SK-N-SH (cell line): ENCODE data around the gene LRRIQ1. TPM values are rescaled to one million over a fixed set of nuclear protein-coding genes. Genes with fewer than 3 reads are reported as not detected.

ENCODE experiments used
- CTCF ChIA-PET: fragments of 300-600, 350-600 bp; formaldehyde crosslinking; extraction: SDS; loops from one replicate; lab custom pipeline; 2021; lab: Yijun Ruan, JAX
- POLR2A ChIA-PET: fragments of 350-600 bp; sonication (Branson Sonifier 250); formaldehyde crosslinking; extraction: SDS; loops from one replicate; lab custom pipeline; 2020; ENCODE audit warnings: antibody characterized with exemption, inconsistent platforms; lab: Yijun Ruan, JAX
- DNase-seq: peaks from one replicate; pipeline ENCODE4 v3.0.0; 2012
- H2AFZ ChIP-seq: fragments of 200-600 bp; sonication (generic); 2 replicates; pipeline ENCODE4 v1.8.1; 2016; ENCODE audit warnings: antibody characterized with exemption, mild to moderate bottlenecking, low read depth
- H3F3A ChIP-seq: fragments of 200-600 bp; sonication (generic); replicated peaks from 2 replicates; pipeline ENCODE3; 2016; ENCODE audit warnings: antibody characterized with exemption, mild to moderate bottlenecking; ENCODE audit not compliant: insufficient read depth
- H3K27ac ChIP-seq, 2 experiments: fragments of 200-500 bp in 1 of 2; fragments of 200-600 bp in 1 of 2; sonication (Bioruptor generic) in 1 of 2; sonication (generic), shearing (Covaris generic) in 1 of 2; 2 replicates each; pipeline versions ENCODE4 v1.5.1 to v1.6.1; 2014 to 2016; ENCODE audit warnings: low read depth in 2 of 2, inconsistent platforms in 1 of 2, low read length in 1 of 2, mild to moderate bottlenecking in 1 of 2, mixed read lengths in 1 of 2
- H3K27me3 ChIP-seq: fragments of 200-600 bp; sonication (generic), shearing (Covaris generic); 2 replicates; pipeline ENCODE4 v1.6.1; 2016; ENCODE audit warnings: mixed run types; ENCODE audit not compliant: insufficient read depth
- H3K36me3 ChIP-seq, 2 experiments: fragments of 200-500 bp in 1 of 2; fragments of 200-600 bp in 1 of 2; sonication (Bioruptor generic) in 1 of 2; sonication (generic) in 1 of 2; replicated peaks in 1 of 2; 2 replicates each; pipeline versions ENCODE3 to v1.5.1; 2014 to 2016; ENCODE audit warnings: low read length in 1 of 2, mild to moderate bottlenecking in 1 of 2; ENCODE audit not compliant: insufficient read depth in 2 of 2, control insufficient read depth in 1 of 2
- H3K4me1 ChIP-seq, 2 experiments: fragments of 200-500 bp in 1 of 2; fragments of 200-600 bp in 1 of 2; sonication (Bioruptor generic) in 1 of 2; sonication (generic), shearing (Covaris generic) in 1 of 2; 2 replicates each; pipeline versions ENCODE4 v1.5.1 to v1.6.1; 2014 to 2016; ENCODE audit warnings: low read depth in 1 of 2, low read length in 1 of 2, mixed run types in 1 of 2; ENCODE audit not compliant: insufficient read depth in 2 of 2, control insufficient read depth in 1 of 2
- H3K4me2 ChIP-seq: fragments of 200-600 bp; sonication (generic), shearing (Covaris generic); 2 replicates; pipeline ENCODE4 v1.6.1; 2017; ENCODE audit warnings: mixed run types
- H3K4me3 ChIP-seq, 2 experiments: fragments of 200-500 bp in 1 of 2; fragments of 200-600 bp in 1 of 2; sonication (Bioruptor generic) in 1 of 2; sonication (generic), shearing (Covaris generic) in 1 of 2; 2 replicates each; pipeline versions ENCODE4 v1.5.1 to v1.8.1; 2014 to 2016; ENCODE audit warnings: low read depth in 2 of 2, inconsistent platforms in 1 of 2, low read length in 1 of 2, mild to moderate bottlenecking in 1 of 2, mixed read lengths in 1 of 2, moderate library complexity in 1 of 2
- H3K79me2 ChIP-seq: fragments of 200-600 bp; sonication (generic); 2 replicates; pipeline ENCODE4 v1.8.1; 2017; ENCODE audit warnings: mild to moderate bottlenecking; ENCODE audit not compliant: insufficient read depth
- H3K9ac ChIP-seq: fragments of 200-600 bp; sonication (generic); 2 replicates; pipeline ENCODE4 v1.6.1; 2017; ENCODE audit warnings: mixed run types
- H3K9me2 ChIP-seq: fragments of 200-600 bp; sonication (generic); 2 replicates; pipeline ENCODE4 v1.6.1; 2017; ENCODE audit warnings: mixed run types
- H3K9me3 ChIP-seq: fragments of 200-600 bp; sonication (generic); 2 replicates; pipeline ENCODE4 v1.6.1; 2017; ENCODE audit warnings: mixed run types, mild to moderate bottlenecking, moderate library complexity
- H4K20me1 ChIP-seq: fragments of 200-600 bp; sonication (generic); 2 replicates; pipeline ENCODE4 v1.6.1; 2017; ENCODE audit warnings: mild to moderate bottlenecking, mixed run types; ENCODE audit not compliant: insufficient read depth
- CTCF ChIP-seq: fragments of 200-600 bp; sonication (generic); IDR thresholded peaks from 2 replicates; pipeline ENCODE4 v1.6.1; 2017; ENCODE audit warnings: antibody characterized with exemption, mild to moderate bottlenecking, moderate library complexity
- ELF1 ChIP-seq: IDR thresholded peaks from 2 replicates; pipeline ENCODE4 v1.4.0; 2012
- EP300 ChIP-seq, 2 experiments: IDR thresholded peaks; 2 replicates each; pipeline versions ENCODE4 v1.4.0 to v1.6.1; 2012; ENCODE audit warnings: borderline replicate concordance in 1 of 2, low read depth in 1 of 2, low read length in 1 of 2
- FOXJ3 ChIP-seq: sonication (generic); formaldehyde crosslinking; IDR thresholded peaks from 2 replicates; pipeline ENCODE4 v1.5.1; 2020; ENCODE audit warnings: mild to moderate bottlenecking, missing genetic modification reagents
- FOXM1 ChIP-seq: IDR thresholded peaks from 2 replicates; pipeline ENCODE4 v1.4.0; 2012; ENCODE audit warnings: low read depth, mild to moderate bottlenecking
- GABPA ChIP-seq: IDR thresholded peaks from 2 replicates; pipeline ENCODE4 v1.4.0; 2012; ENCODE audit warnings: low read depth, mild to moderate bottlenecking
- JUND ChIP-seq: IDR thresholded peaks from 2 replicates; pipeline ENCODE4 v1.4.0; 2012
- NRF1 ChIP-seq: IDR thresholded peaks from 2 replicates; pipeline ENCODE4 v1.6.1; 2012; ENCODE audit warnings: low read depth, mild to moderate bottlenecking, low read length
- POLR2AphosphoS5 ChIP-seq: IDR thresholded peaks from 2 replicates; pipeline ENCODE4 v1.6.1; 2012; ENCODE audit warnings: low read depth, low read length
- REST ChIP-seq: IDR thresholded peaks from 2 replicates; pipeline ENCODE4 v1.6.1; 2012; ENCODE audit warnings: mild to moderate bottlenecking, low read depth, low read length, moderate library complexity
- SIN3A ChIP-seq: IDR thresholded peaks from 2 replicates; pipeline ENCODE4 v1.6.1; 2012; ENCODE audit warnings: low read depth, mild to moderate bottlenecking, low read length, moderate library complexity, borderline replicate concordance
- SMC3 ChIP-seq: IDR thresholded peaks from 2 replicates; pipeline ENCODE4 v1.6.1; 2012; ENCODE audit warnings: low read depth, low read length, improper control_type of control experiment
- TAF1 ChIP-seq: IDR thresholded peaks from 2 replicates; pipeline ENCODE4 v1.6.1; 2012; ENCODE audit warnings: low read depth, mild to moderate bottlenecking, low read length, moderate library complexity, borderline replicate concordance
- TEAD4 ChIP-seq: IDR thresholded peaks from 2 replicates; pipeline ENCODE4 v1.4.0; 2012; ENCODE audit warnings: mild to moderate bottlenecking, borderline replicate concordance; ENCODE audit not compliant: insufficient read depth
- USF1 ChIP-seq: IDR thresholded peaks from 2 replicates; pipeline ENCODE4 v1.4.0; 2012; ENCODE audit warnings: low read depth, borderline replicate concordance
- USF2 ChIP-seq: fragments of 150-350 bp; IDR thresholded peaks from 2 replicates; pipeline ENCODE4 v1.6.1; 2017; ENCODE audit warnings: antibody characterized with exemption, low read length, low read depth, borderline replicate concordance
- YY1 ChIP-seq: IDR thresholded peaks from 2 replicates; pipeline ENCODE4 v1.4.0; 2012; ENCODE audit warnings: low read depth, mild to moderate bottlenecking
- WGBS: methylation state at CpG from one replicate; pipeline ENCODE4 v1.1.6; 2017; ENCODE audit warnings: low lambda C conversion rate; 5-methylcytosine and 5-hydroxymethylcytosine counted together
- polyA plus RNA-seq, 3 experiments: library from polyadenylated mRNA; depleted of rRNA; stranded (reverse); fragments of >200 nt; gene quantifications; 2 replicates each; pipeline ENCODE4 v1.2.3, GENCODE V29; 2012

Gene LRRIQ1
- polyA plus RNA-seq, 1 of the 3 experiments (the other 2 are of a cell fraction), result 0.39 TPM

- WGBS, result 43% methylated on average over 1 of the region's 1 CpG
- CTCF ChIA-PET, result no interaction called here
- POLR2A ChIA-PET, result no interaction called here
These were observed 30.5 kb upstream of the LRRIQ1 start for GRCh38 chr12:85005615-85006014.

GRCh38 chr12:85006206-85006605 lies 29.9 kb upstream of the LRRIQ1 start:
- Histone ChIP-seq H3K4me3 (no peak overlapping the region), H4K20me1 (no peaks in the 10 kb centered on the region), H3K4me2 (no peak overlapping the region), H2AFZ (no peak overlapping the region), H3F3A (no peaks in the 10 kb centered on the region), H3K79me2 (no peaks in the 10 kb centered on the region), H3K9me3 (no peaks in the 10 kb centered on the region), H3K27me3 (no peaks in the 10 kb centered on the region), H3K27ac (no peak overlapping the region), H3K9me2 (no peaks in the 10 kb centered on the region), H3K4me1 (no peaks in the 10 kb centered on the region), H3K36me3 (no peaks in the 10 kb centered on the region), H3K9ac (no peak overlapping the region)
- no peak for TF ChIP-seq SMC3
- no peak for TF ChIP-seq SIN3A
- TF ChIP-seq ELF1, result no peak
- TF ChIP-seq USF1, result no peak
- no peak for TF ChIP-seq POLR2AphosphoS5
- no peak for DNase-seq
- WGBS, result 71% methylated on average over 1 of the region's 1 CpG
- ChIA-PET CTCF (no interaction called here), POLR2A (no interaction called here)

More at GRCh38 chr12:85005615-85006014, 30.5 kb upstream of the LRRIQ1 start:
- Histone ChIP-seq H3K79me2 (no peaks in the 10 kb centered on the region), H4K20me1 (no peaks in the 10 kb centered on the region), H3K4me2 (no peak overlapping the region), H3K36me3 (no peaks in the 10 kb centered on the region), H3F3A (no peaks in the 10 kb centered on the region), H3K4me1 (no peaks in the 10 kb centered on the region), H3K9me3 (no peaks in the 10 kb centered on the region), H3K9ac (no peak overlapping the region), H2AFZ (no peak overlapping the region), H3K27ac (no peak overlapping the region), H3K4me3 (no peak overlapping the region), H3K9me2 (no peaks in the 10 kb centered on the region), H3K27me3 (no peaks in the 10 kb centered on the region)
- TF ChIP-seq FOXM1 (no peak), JUND (no peak), USF2 (no peak), FOXJ3 (CRISPR knock-in tag) (no peak)
- no peak for DNase-seq

GRCh38 chr12:85007836-85008235 lies 28.3 kb upstream of the LRRIQ1 start:
- H3K27ac ChIP-seq, result no peak overlapping the region
- CTCF ChIA-PET, result interaction anchor here (1.5 kb wide), 1 partner anchor 22 kb away, joined by 7 read pairs; no protein-coding TSS in a partner anchor
- TF ChIP-seq NRF1, result no peak
- no peak for TF ChIP-seq YY1
- no peak for TF ChIP-seq REST
- no peak for TF ChIP-seq GABPA
- no peak for TF ChIP-seq TAF1
- TF ChIP-seq TEAD4, result no peak
- no peak for TF ChIP-seq EP300 (IDR thresholded peaks at IDR 0.05; ENCODE audit: borderline replicate concordance in 1 of 2, low read depth in 1 of 2, low read length in 1 of 2)
- no peak for TF ChIP-seq FOXM1
- no peak for TF ChIP-seq CTCF

More at GRCh38 chr12:85007836-85008235, 28.3 kb upstream of the LRRIQ1 start:
- no peak overlapping the region for H2AFZ ChIP-seq
- H3K9me2 ChIP-seq, result no peaks in the 10 kb centered on the region
- no peaks in the 10 kb centered on the region for H3K79me2 ChIP-seq
- no peak overlapping the region for H3K4me3 ChIP-seq
- DNase-seq, result no peak
- H4K20me1 ChIP-seq, result no peaks in the 10 kb centered on the region
- no peaks in the 10 kb centered on the region for H3K27me3 ChIP-seq
- H3K9ac ChIP-seq, result no peak overlapping the region
- POLR2A ChIA-PET, result no interaction called here
- no peak overlapping the region for H3K4me2 ChIP-seq
- H3K4me1 ChIP-seq, result no peaks in the 10 kb centered on the region
- no peaks in the 10 kb centered on the region for H3K36me3 ChIP-seq
- no peaks in the 10 kb centered on the region for H3K9me3 ChIP-seq
- 36% methylated on average over 4 of the region's 4 CpGs for WGBS
- no peaks in the 10 kb centered on the region for H3F3A ChIP-seq
